Urinary bladder (tissue), 4 donors: ENCODE data around the gene ME1. TPM values are rescaled to one million over a fixed set of nuclear protein-coding genes. Genes with fewer than 3 reads are reported as not detected.
"Not testable (repeated sequence)": the region's sequence is repeated elsewhere in the genome, so short reads cannot be mapped to it uniquely, and the experiment has no call there.

ENCODE experiments used
- DNase-seq: peaks from one replicate; pipeline ENCODE4 v3.0.0-alpha.2; 2015; ENCODE audit errors: extremely low spot score
- H3K27ac ChIP-seq: one replicate; pipeline ENCODE4 v1.5.1; 2013; ENCODE audit warnings: low read depth, mild to moderate bottlenecking, moderate library complexity
- H3K36me3 ChIP-seq: one replicate; pipeline ENCODE4 v1.6.1; 2013; ENCODE audit warnings: mild to moderate bottlenecking, moderate library complexity; ENCODE audit not compliant: insufficient read depth
- H3K4me1 ChIP-seq: one replicate; pipeline ENCODE4 v1.6.1; 2013; ENCODE audit warnings: mild to moderate bottlenecking, moderate library complexity; ENCODE audit not compliant: insufficient read depth
- H3K4me3 ChIP-seq: one replicate; pipeline ENCODE4 v1.5.1; 2013; ENCODE audit warnings: low read depth, low read length
- WGBS: extraction: QIAGEN DNeasy Blood & Tissue Kit; methylation state at CpG from one replicate; pipeline ENCODE4 v1.1.7; 2013; 5-methylcytosine and 5-hydroxymethylcytosine counted together
- polyA plus RNA-seq: library from polyadenylated mRNA; stranded (reverse); fragments of 200-250 nt; gene quantifications from one replicate; pipeline ENCODE4 v1.2.3, GENCODE V29; 2013
- total RNA-seq: library from RNA; depleted of rRNA; stranded (reverse); fragments of >200 nt; gene quantifications from one replicate; pipeline ENCODE4 v1.2.3, GENCODE V29; 2014
- donor health status: healthy with polysubstance abuse.
- donor health status: healthy.

The ME1 gene
- total and polyA plus RNA-seq, 2 donors: 12.3 to 23.4 TPM

DNA sequence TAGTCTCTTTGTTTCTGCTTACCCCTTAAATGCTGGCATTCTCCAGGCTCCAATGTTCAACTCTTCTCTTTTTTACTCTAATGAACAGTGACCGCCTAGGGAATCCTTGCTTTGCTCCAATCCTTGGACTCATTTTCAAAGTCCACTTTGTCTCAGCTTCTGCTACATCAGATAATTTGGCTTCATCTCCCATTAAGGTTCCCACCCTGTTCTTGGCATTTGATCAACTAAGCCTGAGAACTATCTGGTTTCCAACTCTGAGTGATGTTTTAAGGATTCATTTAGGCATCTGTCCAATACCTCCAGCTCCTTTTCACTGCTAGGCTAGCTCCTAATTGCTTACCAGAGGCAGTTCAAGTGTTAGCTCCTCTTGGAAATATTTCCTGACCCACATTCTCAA is 64.9 kb downstream of the ME1 start:
- H3K27ac ChIP-seq: no peak overlapping the region
- H3K4me3 ChIP-seq: no peak overlapping the region
- peak; percentile 71 for DNase-seq
- H3K4me1 ChIP-seq: no peaks in the 10 kb centered on the region
- 47% methylated on average over 1 of the region's 1 CpG for WGBS
- H3K36me3 ChIP-seq: no peaks in the 10 kb centered on the region

DNA sequence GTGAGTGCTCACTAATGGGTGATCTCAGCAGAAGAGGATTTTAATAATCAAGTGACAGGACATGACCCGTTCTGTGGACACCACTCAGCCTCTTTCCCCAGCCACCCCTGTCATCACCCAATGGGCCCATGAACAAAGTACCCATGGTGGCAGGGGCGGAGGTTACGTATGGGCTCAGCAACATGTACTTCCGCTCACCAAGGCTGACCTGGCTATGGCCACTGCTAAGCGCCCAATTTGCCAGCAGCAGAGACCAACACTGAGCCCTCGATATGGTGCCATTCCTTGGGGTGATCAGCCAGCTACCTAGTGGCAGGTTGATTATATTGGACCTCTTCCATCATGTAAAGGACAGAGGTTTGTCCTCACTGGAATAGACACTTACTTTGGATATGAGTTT is 68.5 kb downstream of the ME1 start:
- H3K27ac ChIP-seq, H3K4me3 ChIP-seq, H3K4me1 ChIP-seq, DNase-seq, H3K36me3 ChIP-seq: not testable (repeated sequence)
- 97% methylated on average over 6 of the region's 6 CpGs for WGBS

DNA sequence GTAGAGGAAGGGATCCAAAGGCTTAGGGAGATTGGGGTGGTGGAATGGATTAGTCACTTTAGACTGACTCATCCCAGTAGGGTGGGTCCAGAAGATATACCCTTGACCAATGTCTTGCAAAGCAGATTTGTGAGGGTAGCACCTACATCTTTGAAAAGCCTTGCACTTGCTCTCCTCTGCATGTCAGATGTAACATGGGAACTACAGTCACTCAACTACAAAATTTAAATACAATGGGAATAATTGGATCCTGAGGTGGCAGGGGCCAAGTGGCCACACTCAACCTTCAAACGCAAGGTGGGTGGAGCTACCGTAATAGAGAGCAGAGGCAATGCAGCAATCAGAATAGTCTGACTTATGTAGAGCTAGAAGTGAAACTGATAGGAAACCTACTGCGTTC is 71.2 kb downstream of the ME1 start:
- WGBS: 79% methylated on average over 3 of the region's 3 CpGs
- H3K4me1 ChIP-seq: no peaks in the 10 kb centered on the region
- DNase-seq: no peak
- H3K4me3 ChIP-seq: no peak overlapping the region
- H3K36me3 ChIP-seq: no peaks in the 10 kb centered on the region
- no peak overlapping the region for H3K27ac ChIP-seq

DNA sequence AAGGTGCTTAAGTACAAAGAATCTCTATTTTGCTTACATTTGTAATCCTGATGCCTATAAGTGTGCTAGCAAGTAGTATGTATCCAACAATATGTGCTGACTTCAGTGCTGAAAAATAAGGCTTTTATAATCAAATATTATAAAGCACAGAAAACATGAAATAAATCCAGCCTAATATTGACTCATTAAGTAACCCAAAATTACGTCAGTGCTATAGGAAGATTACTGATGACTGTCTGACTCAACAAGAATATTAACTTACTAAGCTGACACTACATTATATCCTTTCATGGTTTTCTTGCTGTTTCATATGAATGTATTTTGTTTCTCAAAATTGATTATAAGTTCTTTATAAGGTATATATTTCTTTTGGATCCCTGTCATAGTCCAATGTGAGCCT is 76.1 kb downstream of the ME1 start:
- 90% methylated on average over 1 of the region's 1 CpG for WGBS
- H3K27ac ChIP-seq: no peak overlapping the region

GRCh38 chr6:83352424-83353061 is 78.3 kb downstream of the ME1 start:
- WGBS: 75% methylated on average over 3 of the region's 3 CpGs

More for the DNA sequence above, 76.1 kb downstream of the ME1 start:
- H3K4me1 ChIP-seq: no peaks in the 10 kb centered on the region
- no peak overlapping the region for H3K4me3 ChIP-seq
- no peaks in the 10 kb centered on the region for H3K36me3 ChIP-seq
- DNase-seq: no peak

DNA sequence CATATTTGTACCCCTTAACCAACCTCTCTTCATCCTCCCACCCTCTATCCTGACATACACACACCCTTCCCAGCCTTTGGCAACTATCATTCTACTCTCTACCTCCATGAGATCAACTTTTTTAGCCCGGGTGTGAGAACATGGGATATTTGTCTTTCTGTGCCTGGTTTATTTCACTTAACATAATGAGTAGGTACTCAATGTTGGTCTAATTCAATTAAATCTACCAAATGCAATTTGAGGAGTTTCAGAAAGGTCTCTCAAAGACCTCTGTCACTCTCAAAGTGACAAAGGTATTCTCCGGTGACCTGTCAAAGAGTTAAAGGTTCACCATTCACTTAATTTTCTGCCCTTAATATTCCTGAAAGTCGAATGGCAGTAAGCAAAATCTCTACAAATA is 87.7 kb downstream of the ME1 start:
- Histone ChIP-seq H3K36me3 (no peaks in the 10 kb centered on the region), H3K4me3 (no peak overlapping the region), H3K4me1 (no peaks in the 10 kb centered on the region), H3K27ac (no peak overlapping the region)
- 87% methylated on average over 3 of the region's 3 CpGs for WGBS
- DNase-seq: no peak

More at GRCh38 chr6:83352424-83353061, 78.3 kb downstream of the ME1 start:
- no peaks in the 10 kb centered on the region for H3K4me1 ChIP-seq
- H3K4me3 ChIP-seq: no peak overlapping the region
- H3K27ac ChIP-seq: no peak overlapping the region
- DNase-seq: no peak
- no peaks in the 10 kb centered on the region for H3K36me3 ChIP-seq

DNA sequence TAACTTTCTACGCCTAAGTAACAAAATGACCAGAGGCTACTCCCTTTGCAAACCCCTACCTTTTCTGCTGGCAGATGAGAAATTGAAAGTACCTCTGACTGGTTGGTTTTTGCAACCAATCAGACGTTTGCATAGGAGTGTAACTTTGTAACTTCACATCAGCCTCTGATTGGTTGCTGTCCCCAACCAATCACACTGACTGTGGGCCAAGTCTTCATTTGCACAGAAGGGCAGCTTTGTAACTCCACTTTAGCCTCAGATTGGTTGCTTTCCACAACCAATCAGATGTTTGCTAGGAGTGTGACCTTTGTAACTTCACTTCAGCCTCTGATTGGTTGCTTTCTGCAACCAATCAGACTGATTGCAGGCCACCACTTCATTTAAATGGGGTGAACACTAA is 89.1 kb downstream of the ME1 start:
- no peak overlapping the region for H3K4me3 ChIP-seq
- H3K4me1 ChIP-seq: no peaks in the 10 kb centered on the region
- H3K27ac ChIP-seq: no peak overlapping the region
- WGBS: 88% methylated on average over 2 of the region's 2 CpGs
- H3K36me3 ChIP-seq: no peaks in the 10 kb centered on the region
- no peak for DNase-seq

DNA sequence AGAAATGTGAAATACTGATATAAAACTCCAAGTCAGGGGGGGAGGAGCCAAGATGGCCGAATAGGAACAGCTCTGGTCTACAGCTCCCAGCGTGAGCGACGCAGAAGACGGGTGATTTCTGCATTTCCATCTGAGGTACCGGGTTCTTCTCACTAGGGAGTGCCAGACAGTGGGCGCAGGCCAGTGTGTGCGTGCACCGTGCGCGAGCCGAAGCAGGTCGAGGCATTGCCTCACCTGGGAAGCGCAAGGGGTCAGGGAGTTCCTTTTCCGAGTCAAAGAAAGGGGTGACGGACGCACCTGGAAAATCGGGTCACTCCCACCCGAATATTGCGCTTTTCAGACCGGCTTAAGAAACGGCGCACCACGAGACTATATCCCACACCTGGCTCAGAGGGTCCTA is 96.9 kb downstream of the ME1 start:
- not testable (repeated sequence) for H3K36me3 ChIP-seq, H3K4me3 ChIP-seq, H3K27ac ChIP-seq, H3K4me1 ChIP-seq, DNase-seq
- WGBS: 95% methylated on average over 17 of the region's 24 CpGs

DNA sequence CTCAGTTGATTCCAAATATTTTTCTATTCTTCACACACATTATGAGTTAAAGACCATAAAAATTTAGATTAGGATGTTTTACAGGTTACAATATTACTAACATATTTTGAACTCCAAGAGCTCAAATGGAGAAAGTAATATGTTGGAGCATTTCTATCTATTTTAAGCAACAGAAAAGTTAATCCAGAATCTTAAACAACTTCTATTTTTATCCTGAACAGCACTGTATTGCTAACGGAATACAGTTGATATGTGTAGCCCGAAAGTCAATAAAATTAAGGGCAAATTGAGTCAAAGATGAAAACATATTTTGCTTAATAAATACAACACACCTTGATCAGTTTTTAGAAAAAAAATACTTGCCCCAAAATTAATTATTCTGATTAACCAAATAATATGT is 97.4 kb downstream of the ME1 start:
- no peak for DNase-seq
- no peaks in the 10 kb centered on the region for H3K36me3 ChIP-seq
- no peak overlapping the region for H3K4me3 ChIP-seq
- no peaks in the 10 kb centered on the region for H3K4me1 ChIP-seq
- H3K27ac ChIP-seq: no peak overlapping the region
- WGBS: 39% methylated on average over 2 of the region's 2 CpGs

DNA sequence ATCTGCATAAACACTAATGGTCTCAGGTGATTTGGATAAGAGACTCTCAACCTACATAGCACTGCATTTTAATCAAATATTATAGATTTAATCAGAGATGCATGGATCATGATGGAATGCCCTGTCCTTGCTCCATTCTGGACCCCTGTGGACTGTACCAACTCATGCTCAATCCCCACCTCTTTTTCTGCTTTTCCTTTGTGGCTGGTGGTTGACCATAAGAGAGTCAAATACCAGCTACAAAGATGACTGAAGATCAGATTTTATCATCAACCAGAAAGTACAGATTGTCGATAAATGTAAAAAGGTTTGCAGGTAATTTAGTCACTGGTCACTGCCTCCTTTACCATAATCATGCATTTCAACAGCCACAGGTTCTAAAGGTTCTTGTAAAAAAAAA is 116.2 kb downstream of the ME1 start:
- Histone ChIP-seq H3K4me1 (no peaks in the 10 kb centered on the region), H3K36me3 (no peaks in the 10 kb centered on the region), H3K27ac (no peak overlapping the region), H3K4me3 (no peak overlapping the region)
- no peak for DNase-seq
- WGBS: 90% methylated on average over 1 of the region's 1 CpG

- no peak overlapping the region for H3K4me3 ChIP-seq
- H3K4me1 ChIP-seq: no peaks in the 10 kb centered on the region
- no peaks in the 10 kb centered on the region for H3K36me3 ChIP-seq
- no peak for DNase-seq
- H3K27ac ChIP-seq: no peak overlapping the region
Measured at GRCh38 chr6:83313882-83314281, 117.0 kb downstream of the ME1 start.

DNA sequence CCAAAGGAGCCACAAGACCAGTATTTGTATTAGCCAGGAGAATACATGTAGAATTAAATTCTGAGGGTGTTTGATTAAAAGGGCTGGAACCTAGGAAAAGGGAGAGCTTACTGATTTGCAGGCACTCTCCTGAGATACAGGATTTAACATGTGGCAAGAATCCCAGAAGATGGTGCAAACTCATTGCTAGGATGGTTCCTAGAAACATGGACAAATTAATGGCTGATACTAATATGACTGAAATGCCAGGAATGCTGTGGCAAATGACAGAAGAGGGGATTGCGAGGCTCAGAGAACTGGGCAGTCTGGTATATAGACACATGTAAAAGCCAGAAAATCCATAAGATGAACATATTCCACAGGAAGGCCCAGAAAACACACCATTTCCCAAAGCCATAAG is 119.6 kb downstream of the ME1 start:
- H3K27ac ChIP-seq: no peak overlapping the region
- H3K4me1 ChIP-seq: no peaks in the 10 kb centered on the region
- no peak overlapping the region for H3K4me3 ChIP-seq
- no peaks in the 10 kb centered on the region for H3K36me3 ChIP-seq
- WGBS: 97% methylated on average over 1 of the region's 1 CpG
- no peak for DNase-seq

DNA sequence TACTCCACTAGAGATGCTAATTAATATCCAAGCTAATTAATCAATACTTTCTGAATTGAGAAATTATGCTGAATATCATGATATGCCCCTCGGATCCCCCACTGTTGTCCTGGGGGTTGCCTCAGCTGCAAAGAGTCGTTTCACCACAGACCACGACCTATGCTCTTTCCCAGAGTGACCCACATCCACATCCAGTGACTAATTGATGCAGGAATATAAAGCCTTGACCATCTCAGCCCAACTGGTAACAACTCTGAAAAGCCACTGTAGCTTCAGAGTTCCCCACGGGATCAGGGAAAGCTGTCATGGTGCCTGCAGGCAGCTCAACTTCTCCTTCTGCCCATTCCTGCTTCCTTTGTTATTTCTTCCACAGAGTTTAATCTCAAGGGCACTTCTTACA is 120.8 kb downstream of the ME1 start:
- Histone ChIP-seq H3K4me3 (no peak overlapping the region), H3K36me3 (no peaks in the 10 kb centered on the region), H3K4me1 (no peaks in the 10 kb centered on the region), H3K27ac (no peak overlapping the region)
- no peak for DNase-seq
- WGBS: 85% methylated on average over 4 of the region's 4 CpGs

DNA sequence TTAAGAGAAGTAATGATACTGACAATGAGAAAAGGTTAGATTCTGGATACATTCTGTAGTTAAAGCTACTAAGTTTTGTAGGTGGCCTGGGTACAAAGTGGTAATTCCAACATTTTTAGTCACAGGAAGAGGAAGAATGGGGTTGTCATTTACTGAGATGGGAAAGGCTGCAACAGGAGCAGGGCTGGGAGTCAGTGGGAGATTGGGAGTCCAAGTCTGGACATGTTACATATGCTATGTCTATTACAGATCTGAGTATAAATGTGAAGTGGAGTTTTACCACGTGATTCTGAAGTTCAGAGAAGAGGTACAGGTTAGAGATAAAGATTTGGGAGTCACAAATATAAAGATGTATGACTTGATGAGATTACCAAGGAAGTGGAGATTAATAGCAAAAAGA is 121.5 kb downstream of the ME1 start:
- no peak for DNase-seq
- no peaks in the 10 kb centered on the region for H3K36me3 ChIP-seq
- H3K4me1 ChIP-seq: no peaks in the 10 kb centered on the region
- no peak overlapping the region for H3K4me3 ChIP-seq
- WGBS: 22% methylated on average over 1 of the region's 1 CpG
- no peak overlapping the region for H3K27ac ChIP-seq

GRCh38 chr6:83308833-83309232 is 122.0 kb downstream of the ME1 start:
- Histone ChIP-seq H3K4me1 (no peaks in the 10 kb centered on the region), H3K4me3 (no peak overlapping the region), H3K27ac (no peak overlapping the region), H3K36me3 (no peaks in the 10 kb centered on the region)
- no peak for DNase-seq
